K562 (cell line): Measurements from ENCODE around the gene SYNGR4. TPM values are rescaled to one million over a fixed set of nuclear protein-coding genes. Genes with fewer than 3 reads are reported as not detected.

ENCODE experiments used
- BACH1 ChIP-seq: fragments of 200-800 bp; sonication (Bioruptor generic); IDR thresholded peaks from 2 replicates; pipeline ENCODE4 v1.6.1; 2016; ENCODE audit warnings: missing genetic modification characterization, missing compliant biosample characterization
- HMGN3 ChIP-seq: IDR thresholded peaks from 2 replicates; pipeline ENCODE4 v1.6.1; 2011; ENCODE audit warnings: borderline replicate concordance, low read depth, mild to moderate bottlenecking, mixed read lengths, low read length; ENCODE audit not compliant: insufficient read length; ENCODE audit errors: extremely low read depth
- KDM2B ChIP-seq: fragments of 250-450 bp; sonication (Bioruptor Pico); IDR thresholded peaks from 2 replicates; pipeline ENCODE4 v1.8.0; 2021; ENCODE audit warnings: mild to moderate bottlenecking, moderate library complexity
- KLF13 ChIP-seq: fragments of 450-650 bp; IDR thresholded peaks from 2 replicates; pipeline ENCODE4 v1.6.1; 2016; ENCODE audit warnings: missing genetic modification characterization, low read depth, mild to moderate bottlenecking, missing compliant biosample characterization, moderate library complexity, borderline replicate concordance
- MTA2 ChIP-seq: fragments of 450-650 bp; IDR thresholded peaks from 2 replicates; pipeline ENCODE4 v1.6.1; 2016; ENCODE audit warnings: low read depth
- PRMT5 ChIP-seq: sonication (generic); formaldehyde crosslinking; IDR thresholded peaks from 2 replicates; pipeline ENCODE4 v1.5.0; 2020; ENCODE audit warnings: missing genetic modification reagents
- PTRF ChIP-seq: fragments of 450-650 bp; IDR thresholded peaks from 2 replicates; pipeline ENCODE4 v1.6.1; 2016; ENCODE audit warnings: mild to moderate bottlenecking, missing genetic modification characterization, missing compliant biosample characterization
- PYGO2 ChIP-seq: fragments of 450-650 bp; IDR thresholded peaks from 2 replicates; pipeline ENCODE4 v1.6.1; 2016; ENCODE audit warnings: mild to moderate bottlenecking, missing genetic modification characterization, moderate library complexity, missing compliant biosample characterization
- RBM15 ChIP-seq: fragments of 200-400 bp; formaldehyde crosslinking; IDR thresholded peaks from 2 replicates; pipeline ENCODE4 v1.6.1; 2018; ENCODE audit warnings: mild to moderate bottlenecking, low read length, moderate library complexity; ENCODE audit not compliant: insufficient read depth
- ZFP1 ChIP-seq: fragments of 450-650 bp; formaldehyde crosslinking; IDR thresholded peaks from 2 replicates; pipeline ENCODE4 v1.4.0; 2020; ENCODE audit warnings: mild to moderate bottlenecking, mixed read lengths
- polyA plus RNA-seq, 8 experiments: library from polyadenylated mRNA; depleted of rRNA in 4 of 8; stranded (reverse) in 5 of 8; unstranded in 3 of 8; fragments of >200 nt; fragmentation: Nextera tagmentation in 2 of 8; fragmentation: Illumina TruSeq in 1 of 8; extraction: Ambion mirVana in 2 of 8; extraction: Trizol in 1 of 8; gene quantifications; 2 replicates each; pipeline versions ENCODE4 v1.2.1 to v1.2.3, GENCODE V29; 2011 to 2014; ENCODE audit warnings: inconsistent platforms in 1 of 8, missing spikeins in 1 of 8
- total RNA-seq, 7 experiments: library from RNA; depleted of rRNA in 6 of 7; stranded (reverse); fragments of >200 nt in 6 of 7; fragmentation: Illumina TruSeq in 2 of 7; extraction: Trizol in 2 of 7; gene quantifications; 2 replicates each; pipeline versions ENCODE4 v1.2.1 to v1.2.3, GENCODE V29; 2011 to 2021; ENCODE audit warnings: low replicate concordance in 1 of 7
- TF ChIP-seq, protein P1 (sequence below): IDR thresholded peaks from 2 replicates; pipeline ENCODE4 v1.6.1; 2011; ENCODE audit not compliant: insufficient read length; ENCODE audit errors: extremely low read depth
- TF ChIP-seq, protein P2 (sequence below): fragments of 250-450 bp; sonication (Bioruptor Pico); IDR thresholded peaks from 2 replicates; pipeline ENCODE4 v1.8.0; 2022; ENCODE audit warnings: inconsistent platforms, mild to moderate bottlenecking, moderate library complexity, borderline replicate concordance
- TF ChIP-seq, protein P3 (sequence below): fragments of 250-450 bp; sonication (Bioruptor Pico); IDR thresholded peaks from 2 replicates; pipeline ENCODE4 v1.5.0; 2021; ENCODE audit warnings: mild to moderate bottlenecking, moderate library complexity
- TF ChIP-seq, protein P4 (sequence below), 2 experiments: fragments of 450-650 bp in 1 of 2; IDR thresholded peaks; 2 replicates each; pipeline ENCODE4 v1.6.1; 2011 to 2017; ENCODE audit warnings: low read depth in 2 of 2, antibody characterized with exemption in 1 of 2, borderline replicate concordance in 1 of 2, low read length in 1 of 2, mild to moderate bottlenecking in 1 of 2, mixed read lengths in 1 of 2; ENCODE audit not compliant: control insufficient read depth in 1 of 2
- TF ChIP-seq, protein P5 (sequence below): fragments of 450-650 bp; IDR thresholded peaks from one replicate; pipeline ENCODE4 v1.6.1; 2018; ENCODE audit warnings: mild to moderate bottlenecking, moderate library complexity; ENCODE audit not compliant: partially characterized antibody

SYNGR4 gene
- total and polyA plus RNA-seq, 9 of the 15 experiments (the other 6 are each of a cell fraction or from before 2014, with no cell fraction given) = 0.07 to 0.14 TPM; not detected in 7

DNA sequence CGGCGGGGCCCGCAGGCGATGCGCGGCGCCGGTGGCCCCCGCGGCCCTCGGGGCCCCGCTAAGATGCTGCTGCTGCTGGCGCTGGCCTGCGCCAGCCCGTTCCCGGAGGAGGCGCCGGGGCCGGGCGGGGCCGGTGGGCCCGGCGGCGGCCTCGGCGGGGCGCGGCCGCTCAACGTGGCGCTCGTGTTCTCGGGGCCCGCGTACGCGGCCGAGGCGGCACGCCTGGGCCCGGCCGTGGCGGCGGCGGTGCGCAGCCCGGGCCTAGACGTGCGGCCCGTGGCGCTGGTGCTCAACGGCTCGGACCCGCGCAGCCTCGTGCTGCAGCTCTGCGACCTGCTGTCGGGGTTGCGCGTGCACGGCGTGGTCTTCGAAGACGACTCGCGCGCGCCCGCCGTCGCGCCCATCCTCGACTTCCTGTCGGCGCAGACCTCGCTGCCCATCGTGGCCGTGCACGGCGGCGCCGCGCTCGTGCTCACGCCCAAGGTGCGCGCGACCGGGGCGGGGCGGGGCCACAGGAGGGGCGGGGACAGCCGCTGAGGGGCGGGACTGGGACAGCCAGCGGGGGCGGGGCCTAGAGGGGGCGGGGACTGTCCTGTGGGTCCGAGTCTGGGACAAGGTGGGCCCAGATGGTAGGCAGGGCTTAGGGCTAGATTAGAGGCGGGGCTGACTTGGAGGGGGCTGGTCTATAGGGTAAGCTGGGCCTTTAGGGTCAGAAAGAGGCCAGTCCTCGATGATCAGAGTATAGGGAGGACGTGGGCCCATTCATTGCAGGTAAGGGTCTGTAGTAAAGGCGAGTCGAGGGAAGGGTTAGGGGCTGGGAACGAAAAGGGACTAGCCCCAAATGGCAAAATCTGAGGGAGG, 34.4 kb downstream of the SYNGR4 start (continued):
- TF ChIP-seq, protein P1, sequence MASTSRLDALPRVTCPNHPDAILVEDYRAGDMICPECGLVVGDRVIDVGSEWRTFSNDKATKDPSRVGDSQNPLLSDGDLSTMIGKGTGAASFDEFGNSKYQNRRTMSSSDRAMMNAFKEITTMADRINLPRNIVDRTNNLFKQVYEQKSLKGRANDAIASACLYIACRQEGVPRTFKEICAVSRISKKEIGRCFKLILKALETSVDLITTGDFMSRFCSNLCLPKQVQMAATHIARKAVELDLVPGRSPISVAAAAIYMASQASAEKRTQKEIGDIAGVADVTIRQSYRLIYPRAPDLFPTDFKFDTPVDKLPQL = no peak
- TF ChIP-seq HMGN3 = peak; percentile 40
- TF ChIP-seq BACH1 (tag) = no peak; the same call in 1 of the 2 replicates
- TF ChIP-seq ZFP1 (CRISPR knock-in tag) = no peak
- 0 out of 2 replicates have a peak, but pooled peaks have one; percentile 42 for TF ChIP-seq KLF13 (tag)
- no peak for TF ChIP-seq RBM15
- TF ChIP-seq, protein P2, sequence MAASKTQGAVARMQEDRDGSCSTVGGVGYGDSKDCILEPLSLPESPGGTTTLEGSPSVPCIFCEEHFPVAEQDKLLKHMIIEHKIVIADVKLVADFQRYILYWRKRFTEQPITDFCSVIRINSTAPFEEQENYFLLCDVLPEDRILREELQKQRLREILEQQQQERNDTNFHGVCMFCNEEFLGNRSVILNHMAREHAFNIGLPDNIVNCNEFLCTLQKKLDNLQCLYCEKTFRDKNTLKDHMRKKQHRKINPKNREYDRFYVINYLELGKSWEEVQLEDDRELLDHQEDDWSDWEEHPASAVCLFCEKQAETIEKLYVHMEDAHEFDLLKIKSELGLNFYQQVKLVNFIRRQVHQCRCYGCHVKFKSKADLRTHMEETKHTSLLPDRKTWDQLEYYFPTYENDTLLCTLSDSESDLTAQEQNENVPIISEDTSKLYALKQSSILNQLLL (CRISPR knock-in tag) = no peak
- TF ChIP-seq PYGO2 = no peak
- TF ChIP-seq, protein P3, sequence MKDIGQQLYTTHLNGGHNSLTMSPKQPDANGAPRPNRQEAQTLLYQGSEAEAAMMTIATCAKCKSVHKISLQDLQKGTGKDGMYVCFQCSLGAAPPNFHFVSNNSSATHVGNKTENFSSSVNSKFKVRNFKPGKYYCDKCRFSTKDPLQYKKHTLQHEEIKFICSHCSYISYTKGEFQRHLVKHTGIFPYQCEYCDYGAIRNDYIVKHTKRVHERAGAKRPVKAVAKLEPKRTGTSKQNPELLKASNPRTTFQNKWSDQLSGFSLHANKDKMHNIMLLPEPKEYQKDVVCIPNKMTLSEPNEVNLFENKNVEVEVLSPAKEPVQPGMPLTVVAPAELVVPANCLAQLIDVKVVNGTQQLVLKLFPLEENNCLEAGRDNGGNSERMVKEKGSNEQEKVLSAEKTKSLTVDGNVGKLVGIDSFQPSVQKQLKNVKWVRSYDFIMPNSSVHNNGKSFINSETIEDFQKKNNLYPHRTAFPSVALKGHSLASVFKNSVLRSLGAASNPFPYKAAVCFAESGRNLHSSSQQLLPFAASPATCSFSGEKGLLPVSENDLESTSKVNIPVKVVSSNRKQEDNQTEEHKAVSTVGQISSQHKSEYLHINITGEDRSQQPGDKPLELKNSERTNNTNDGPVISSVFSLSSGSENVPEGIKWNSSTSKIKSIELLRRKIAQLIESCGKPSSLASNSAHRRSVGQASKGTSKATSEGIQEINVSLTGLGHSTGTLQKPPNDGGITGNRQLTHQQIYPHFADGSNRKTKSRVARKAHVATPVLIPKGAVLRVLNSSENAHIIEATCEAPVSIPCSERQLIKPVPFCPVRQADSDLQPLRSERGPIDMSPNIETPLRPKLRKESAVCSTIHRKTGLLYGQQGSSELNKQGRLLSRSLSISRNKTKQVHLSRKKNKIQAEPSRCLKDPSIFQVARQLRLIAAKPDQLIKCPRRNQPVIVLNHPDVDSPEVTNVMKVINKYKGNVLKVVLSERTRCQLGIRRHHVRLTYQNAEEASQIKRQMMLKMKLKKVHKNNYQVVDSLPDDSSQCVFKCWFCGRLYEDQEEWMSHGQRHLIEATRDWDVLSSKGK (CRISPR knock-in tag) = no peak
- TF ChIP-seq, protein P4, sequence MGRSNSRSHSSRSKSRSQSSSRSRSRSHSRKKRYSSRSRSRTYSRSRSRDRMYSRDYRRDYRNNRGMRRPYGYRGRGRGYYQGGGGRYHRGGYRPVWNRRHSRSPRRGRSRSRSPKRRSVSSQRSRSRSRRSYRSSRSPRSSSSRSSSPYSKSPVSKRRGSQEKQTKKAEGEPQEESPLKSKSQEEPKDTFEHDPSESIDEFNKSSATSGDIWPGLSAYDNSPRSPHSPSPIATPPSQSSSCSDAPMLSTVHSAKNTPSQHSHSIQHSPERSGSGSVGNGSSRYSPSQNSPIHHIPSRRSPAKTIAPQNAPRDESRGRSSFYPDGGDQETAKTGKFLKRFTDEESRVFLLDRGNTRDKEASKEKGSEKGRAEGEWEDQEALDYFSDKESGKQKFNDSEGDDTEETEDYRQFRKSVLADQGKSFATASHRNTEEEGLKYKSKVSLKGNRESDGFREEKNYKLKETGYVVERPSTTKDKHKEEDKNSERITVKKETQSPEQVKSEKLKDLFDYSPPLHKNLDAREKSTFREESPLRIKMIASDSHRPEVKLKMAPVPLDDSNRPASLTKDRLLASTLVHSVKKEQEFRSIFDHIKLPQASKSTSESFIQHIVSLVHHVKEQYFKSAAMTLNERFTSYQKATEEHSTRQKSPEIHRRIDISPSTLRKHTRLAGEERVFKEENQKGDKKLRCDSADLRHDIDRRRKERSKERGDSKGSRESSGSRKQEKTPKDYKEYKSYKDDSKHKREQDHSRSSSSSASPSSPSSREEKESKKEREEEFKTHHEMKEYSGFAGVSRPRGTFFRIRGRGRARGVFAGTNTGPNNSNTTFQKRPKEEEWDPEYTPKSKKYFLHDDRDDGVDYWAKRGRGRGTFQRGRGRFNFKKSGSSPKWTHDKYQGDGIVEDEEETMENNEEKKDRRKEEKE (IDR thresholded peaks at IDR 0.05; ENCODE audit: borderline replicate concordance in 1 of 2, control insufficient read depth in 1 of 2, low read depth in 2 of 2, low read length in 1 of 2) = no peak
- no peak for TF ChIP-seq MTA2
- TF ChIP-seq, protein P5, sequence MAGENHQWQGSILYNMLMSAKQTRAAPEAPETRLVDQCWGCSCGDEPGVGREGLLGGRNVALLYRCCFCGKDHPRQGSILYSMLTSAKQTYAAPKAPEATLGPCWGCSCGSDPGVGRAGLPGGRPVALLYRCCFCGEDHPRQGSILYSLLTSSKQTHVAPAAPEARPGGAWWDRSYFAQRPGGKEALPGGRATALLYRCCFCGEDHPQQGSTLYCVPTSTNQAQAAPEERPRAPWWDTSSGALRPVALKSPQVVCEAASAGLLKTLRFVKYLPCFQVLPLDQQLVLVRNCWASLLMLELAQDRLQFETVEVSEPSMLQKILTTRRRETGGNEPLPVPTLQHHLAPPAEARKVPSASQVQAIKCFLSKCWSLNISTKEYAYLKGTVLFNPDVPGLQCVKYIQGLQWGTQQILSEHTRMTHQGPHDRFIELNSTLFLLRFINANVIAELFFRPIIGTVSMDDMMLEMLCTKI = no peak
- no peak for TF ChIP-seq PTRF (tag)
- TF ChIP-seq PRMT5 (CRISPR knock-in tag) = no peak
- TF ChIP-seq KDM2B = no peak
